Stimulated activated memory B cell treated with anti-CD40 and anti-IgM and Interleukin-4, amounts not matched to agents 10 μg/mL and 1 μg/mL and 100 μg/mL, for 72 hours (primary cell): ENCODE data around the gene ZNF471.

Experiments used
- ATAC-seq: fragments of 150-1000 bp; cut with Tn5 transposase; 2 replicates; pipeline ENCODE4 v1.10.0; 2021
- H3K27ac Mint-ChIP-seq: one replicate; pipeline ENCODE4 v1.8.0; 2022; ENCODE audit warnings: mild to moderate bottlenecking, mixed read lengths
- H3K27me3 Mint-ChIP-seq: one replicate; pipeline ENCODE4 v1.8.0; 2022; ENCODE audit warnings: mixed read lengths
- H3K36me3 Mint-ChIP-seq: one replicate; pipeline ENCODE4 v1.8.0; 2022; ENCODE audit warnings: mixed read lengths
- H3K4me1 Mint-ChIP-seq: one replicate; pipeline ENCODE4 v1.8.0; 2022; ENCODE audit warnings: mixed read lengths
- H3K4me3 Mint-ChIP-seq: one replicate; pipeline ENCODE4 v1.8.0; 2022; ENCODE audit warnings: mild to moderate bottlenecking, moderate library complexity, mixed read lengths
- H3K9me3 Mint-ChIP-seq: one replicate; pipeline ENCODE4 v1.8.0; 2022; ENCODE audit warnings: mixed read lengths

ZNF471 gene

GRCh38 chr19:56507446-56508289 is at the start of gene ZNF471:
TSS of gene ZNF471 (plus strand) at chr19:56507855. CDS start at chr19:56511572, 3,717 bp downstream.
- H3K9me3 Mint-ChIP-seq: peaks cover 4% of the 10 kb centered on the region
- peaks cover 3% of the 10 kb centered on the region for H3K36me3 Mint-ChIP-seq
- H3K27ac Mint-ChIP-seq: no peak within 1 kb of the TSS
- H3K4me3 Mint-ChIP-seq: no peak within 1 kb of the TSS
- ATAC-seq: peak; percentile 99
- H3K27me3 Mint-ChIP-seq: no peaks in the 10 kb centered on the region
- no peaks in the 10 kb centered on the region for H3K4me1 Mint-ChIP-seq

DNA sequence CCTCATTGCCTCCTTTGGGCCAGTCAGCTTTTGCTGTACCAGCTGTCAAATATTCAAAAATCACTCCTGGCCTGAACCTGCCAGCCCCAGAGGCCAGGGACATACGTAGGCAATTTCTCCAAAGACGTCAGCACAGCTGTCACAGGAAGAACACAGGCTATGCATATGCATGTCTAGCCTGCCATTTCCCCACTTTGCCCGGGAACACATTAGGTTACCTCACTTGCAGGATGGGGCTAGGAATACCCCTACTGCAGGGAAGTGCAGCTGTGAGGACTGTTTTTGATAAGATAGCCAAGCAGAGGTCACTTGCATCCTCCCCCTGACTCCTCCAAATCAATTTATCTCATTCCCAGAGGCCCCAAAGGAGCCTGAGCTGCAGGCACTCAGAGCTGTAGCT is 33.3 kb upstream of the ZNF471 start:
- H3K36me3 Mint-ChIP-seq: peaks cover 43% of the 10 kb centered on the region
- peaks cover 37% of the 10 kb centered on the region for H3K27me3 Mint-ChIP-seq
- ATAC-seq: no peak
- H3K27ac Mint-ChIP-seq: no peak overlapping the region
- H3K9me3 Mint-ChIP-seq: peaks cover 35% of the 10 kb centered on the region
- no peak overlapping the region for H3K4me3 Mint-ChIP-seq
- H3K4me1 Mint-ChIP-seq: peaks cover 11% of the 10 kb centered on the region

DNA sequence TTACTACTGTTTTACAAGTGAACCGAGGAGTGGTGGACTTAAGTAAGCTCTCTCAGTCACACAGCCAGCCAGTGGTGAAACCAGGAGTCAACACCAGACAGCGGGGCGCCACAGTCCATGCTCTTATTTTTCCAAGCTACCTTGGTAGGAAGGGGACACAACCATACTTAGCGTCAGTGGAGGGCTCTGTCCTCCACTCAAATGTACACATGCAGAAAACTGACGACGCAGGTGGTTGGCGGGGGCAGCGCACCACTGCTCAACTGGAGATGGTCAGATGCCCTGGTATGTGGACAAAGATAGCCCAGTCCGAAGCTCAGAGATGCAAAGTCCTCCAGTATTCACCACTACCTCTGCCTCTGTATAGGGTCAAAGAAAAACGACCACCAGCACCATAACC is 31.6 kb upstream of the ZNF471 start:
- ATAC-seq: no peak
- peaks cover 34% of the 10 kb centered on the region for H3K9me3 Mint-ChIP-seq
- H3K4me3 Mint-ChIP-seq: no peak overlapping the region
- peaks cover 43% of the 10 kb centered on the region for H3K36me3 Mint-ChIP-seq
- peak overlapping the region; percentile 96 for H3K27ac Mint-ChIP-seq
- peaks cover 37% of the 10 kb centered on the region for H3K27me3 Mint-ChIP-seq
- H3K4me1 Mint-ChIP-seq: peaks cover 11% of the 10 kb centered on the region

- H3K36me3 Mint-ChIP-seq: peaks cover 43% of the 10 kb centered on the region
- ATAC-seq: peak; percentile 52
- peak within 1 kb of the TSS; percentile 89 for H3K4me3 Mint-ChIP-seq
- peaks cover 38% of the 10 kb centered on the region for H3K9me3 Mint-ChIP-seq
- H3K4me1 Mint-ChIP-seq: peaks cover 11% of the 10 kb centered on the region
- H3K27ac Mint-ChIP-seq: peak within 1 kb of the TSS; percentile 96
- peaks cover 37% of the 10 kb centered on the region for H3K27me3 Mint-ChIP-seq
Measured at GRCh38 chr19:56476651-56477428, 30.8 kb upstream of the ZNF471 start, which contains the start of gene ZNF667. TSS of gene ZNF667 (minus strand) at chr19:56477345. CDS start at chr19:56462370, 14,975 bp downstream.

DNA sequence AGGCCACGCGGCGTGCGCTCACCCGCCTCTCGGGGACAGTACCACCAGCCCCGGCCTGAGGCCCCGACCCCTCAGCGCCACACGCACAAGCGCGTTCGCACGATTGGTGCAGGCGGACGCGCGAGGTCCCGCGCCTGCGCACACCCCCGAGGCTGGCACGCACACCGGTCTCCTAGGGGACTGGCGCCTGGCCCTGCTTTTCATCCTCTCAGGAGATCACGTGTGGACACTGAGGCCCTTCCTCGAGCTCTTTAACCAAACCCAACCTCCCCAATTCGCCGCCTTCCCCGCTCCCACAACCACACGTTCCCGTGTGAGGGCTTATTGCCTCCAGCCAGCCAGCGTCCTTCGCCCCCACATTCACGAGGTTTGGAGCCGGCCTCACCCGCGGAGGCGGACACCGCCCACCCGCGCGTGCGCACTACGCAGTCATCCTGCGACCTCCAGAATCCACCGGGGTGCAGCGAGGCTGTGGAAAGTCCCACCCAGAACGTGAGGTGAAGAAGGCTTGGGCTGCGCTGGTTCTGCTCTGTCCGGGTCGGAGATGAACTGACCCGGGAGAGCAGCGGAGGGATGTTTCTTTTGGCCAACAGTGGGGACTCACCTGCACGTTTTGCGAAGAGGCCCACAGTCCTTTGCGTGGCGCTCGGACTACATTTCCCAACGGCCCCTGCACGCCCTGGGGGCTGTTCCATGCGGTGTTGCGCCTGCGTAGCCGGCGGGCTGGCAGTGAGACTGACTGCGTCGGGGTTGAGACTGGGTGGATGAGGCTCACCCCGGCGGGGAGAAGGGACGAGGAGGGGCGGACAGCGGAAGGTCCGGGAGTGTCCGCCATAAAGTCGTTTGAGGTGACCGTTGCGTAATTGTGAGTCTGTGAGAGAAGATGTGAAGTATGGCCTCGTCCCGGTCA is 30.0 kb upstream of the ZNF471 start:
- Mint-ChIP-seq H3K4me1 (peaks cover 11% of the 10 kb centered on the region), H3K27ac (peak overlapping the region; percentile 96), H3K27me3 (peaks cover 37% of the 10 kb centered on the region), H3K9me3 (peaks cover 35% of the 10 kb centered on the region), H3K36me3 (peaks cover 37% of the 10 kb centered on the region), H3K4me3 (peak overlapping the region; percentile 89)
- peak; percentile 83 for ATAC-seq

DNA sequence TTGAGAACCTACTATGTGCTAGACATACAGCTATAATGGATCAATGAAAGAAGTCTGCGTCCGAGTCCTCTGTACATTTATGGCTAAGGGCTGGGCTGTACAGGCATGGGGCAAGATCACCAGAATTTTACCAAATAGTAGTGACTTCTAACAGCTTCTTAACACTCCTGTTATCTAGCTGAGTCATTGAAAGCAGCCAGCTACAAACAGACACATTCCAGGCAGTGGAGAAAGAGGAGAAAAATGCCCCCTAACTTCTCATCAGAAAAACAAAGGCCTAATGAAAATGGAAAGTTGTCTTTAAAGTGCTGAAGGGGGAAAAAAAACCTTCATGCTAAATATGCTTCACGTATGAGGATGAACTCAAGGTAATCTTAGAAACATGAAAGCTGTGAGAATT is 16.3 kb upstream of the ZNF471 start:
- Mint-ChIP-seq H3K27ac (no peak overlapping the region), H3K9me3 (peaks cover 32% of the 10 kb centered on the region), H3K4me3 (no peak overlapping the region), H3K36me3 (peaks cover 22% of the 10 kb centered on the region), H3K4me1 (no peaks in the 10 kb centered on the region), H3K27me3 (no peaks in the 10 kb centered on the region)
- no peak for ATAC-seq

DNA sequence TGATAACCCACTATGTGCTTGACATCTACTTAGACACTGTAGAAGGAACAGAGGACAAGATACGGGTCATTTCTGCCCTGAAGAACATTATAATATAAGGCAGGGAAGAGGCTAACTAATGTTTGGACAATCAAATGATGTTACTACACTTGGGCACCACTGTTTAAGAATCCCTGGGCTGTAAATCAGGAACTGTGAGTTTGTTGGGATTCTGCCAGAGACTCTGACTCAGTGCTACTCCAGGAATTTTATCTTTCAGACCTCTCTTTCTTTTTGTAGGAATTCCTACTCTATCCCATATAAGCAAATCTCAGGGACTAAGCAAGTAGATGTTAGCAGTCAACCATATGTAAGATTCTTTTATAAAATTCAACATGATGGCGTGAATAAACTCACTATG is 3.1 kb upstream of the ZNF471 start:
- Mint-ChIP-seq H3K4me3 (no peak overlapping the region), H3K9me3 (peaks cover 16% of the 10 kb centered on the region), H3K27ac (no peak overlapping the region), H3K36me3 (peaks cover 5% of the 10 kb centered on the region), H3K27me3 (no peaks in the 10 kb centered on the region), H3K4me1 (no peaks in the 10 kb centered on the region)
- ATAC-seq: no peak

- H3K27me3 Mint-ChIP-seq: no peaks in the 10 kb centered on the region
- H3K4me1 Mint-ChIP-seq: no peaks in the 10 kb centered on the region
- peaks cover 7% of the 10 kb centered on the region for H3K36me3 Mint-ChIP-seq
- no peak for ATAC-seq
- H3K9me3 Mint-ChIP-seq: peaks cover 3% of the 10 kb centered on the region
- no peak overlapping the region for H3K27ac Mint-ChIP-seq
- no peak overlapping the region for H3K4me3 Mint-ChIP-seq
Measured at GRCh38 chr19:56508290-56508778, 679 bp downstream of the ZNF471 start.

DNA sequence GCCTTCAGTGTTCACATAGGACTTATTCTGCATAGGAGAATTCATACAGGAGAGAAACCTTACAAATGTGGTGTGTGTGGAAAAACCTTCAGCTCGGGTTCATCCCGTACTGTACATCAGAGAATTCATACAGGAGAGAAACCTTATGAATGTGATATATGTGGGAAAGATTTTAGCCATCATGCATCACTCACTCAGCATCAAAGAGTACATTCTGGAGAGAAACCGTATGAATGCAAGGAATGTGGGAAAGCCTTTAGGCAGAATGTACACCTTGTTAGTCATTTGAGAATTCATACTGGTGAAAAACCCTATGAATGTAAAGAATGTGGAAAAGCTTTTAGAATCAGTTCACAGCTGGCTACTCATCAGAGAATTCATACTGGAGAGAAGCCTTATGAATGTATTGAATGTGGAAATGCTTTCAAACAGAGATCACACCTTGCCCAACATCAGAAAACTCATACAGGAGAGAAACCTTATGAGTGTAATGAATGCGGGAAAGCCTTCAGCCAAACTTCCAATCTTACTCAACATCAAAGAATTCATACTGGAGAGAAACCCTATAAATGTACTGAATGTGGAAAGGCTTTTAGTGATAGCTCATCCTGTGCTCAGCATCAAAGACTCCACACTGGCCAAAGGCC is 17.7 kb downstream of the ZNF471 start:
- Mint-ChIP-seq H3K27ac (no peak overlapping the region), H3K4me1 (no peaks in the 10 kb centered on the region), H3K4me3 (no peak overlapping the region), H3K36me3 (peaks cover 12% of the 10 kb centered on the region), H3K27me3 (no peaks in the 10 kb centered on the region), H3K9me3 (peaks cover 42% of the 10 kb centered on the region)
- no peak for ATAC-seq

GRCh38 chr19:56537442-56537841 is 29.8 kb downstream of the ZNF471 start:
- Mint-ChIP-seq H3K27me3 (no peaks in the 10 kb centered on the region), H3K36me3 (peaks cover 45% of the 10 kb centered on the region), H3K9me3 (peaks cover 29% of the 10 kb centered on the region), H3K4me3 (peak overlapping the region; percentile 85), H3K27ac (peak overlapping the region; percentile 95), H3K4me1 (peaks cover 16% of the 10 kb centered on the region)
- no peak for ATAC-seq

GRCh38 chr19:56538254-56538760 is 30.7 kb downstream of the ZNF471 start:
- H3K36me3 Mint-ChIP-seq: peaks cover 47% of the 10 kb centered on the region

DNA sequence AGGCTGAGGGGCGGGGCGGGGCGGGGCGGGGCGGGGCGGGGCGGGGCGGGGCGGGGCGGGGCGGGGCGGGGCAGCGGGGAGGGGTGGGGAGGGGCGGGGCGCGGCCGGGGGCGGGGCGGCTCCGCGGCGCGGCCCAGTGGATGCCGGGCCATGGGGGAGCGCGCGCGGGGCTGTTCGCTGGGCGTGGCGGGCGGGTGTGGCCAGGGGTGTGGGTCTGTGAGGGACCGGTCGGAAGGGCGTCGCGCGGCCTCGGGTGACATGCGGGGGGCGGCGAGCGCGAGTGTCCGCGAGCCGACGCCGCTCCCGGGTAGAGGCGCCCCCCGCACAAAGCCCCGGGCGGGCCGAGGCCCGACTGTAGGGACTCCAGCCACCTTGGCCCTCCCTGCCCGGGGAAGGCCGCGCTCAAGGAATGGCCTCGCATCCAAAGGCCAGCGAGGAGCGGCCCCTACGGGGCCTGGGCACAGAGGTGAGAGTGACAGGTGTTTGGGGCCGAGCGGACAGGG is 31.2 kb downstream of the ZNF471 start, which contains the start of gene ZFP28:
Gene ZFP28 (plus strand): TSS at position 188 of the 503 bp plus-strand sequence. CDS start 71 bp downstream, at position 259.
- peak; percentile 90 for ATAC-seq
- Mint-ChIP-seq H3K4me1 (peaks cover 16% of the 10 kb centered on the region), H3K4me3 (peak within 1 kb of the TSS; percentile 85), H3K36me3 (peaks cover 48% of the 10 kb centered on the region), H3K27me3 (no peaks in the 10 kb centered on the region), H3K9me3 (peaks cover 26% of the 10 kb centered on the region), H3K27ac (peak within 1 kb of the TSS; percentile 95)

More at GRCh38 chr19:56538254-56538760, 30.7 kb downstream of the ZNF471 start:
- Mint-ChIP-seq H3K9me3 (peaks cover 26% of the 10 kb centered on the region), H3K27me3 (no peaks in the 10 kb centered on the region), H3K4me3 (peak overlapping the region; percentile 85), H3K27ac (peak overlapping the region; percentile 95), H3K4me1 (peaks cover 16% of the 10 kb centered on the region)
- peak; percentile 95 for ATAC-seq

DNA sequence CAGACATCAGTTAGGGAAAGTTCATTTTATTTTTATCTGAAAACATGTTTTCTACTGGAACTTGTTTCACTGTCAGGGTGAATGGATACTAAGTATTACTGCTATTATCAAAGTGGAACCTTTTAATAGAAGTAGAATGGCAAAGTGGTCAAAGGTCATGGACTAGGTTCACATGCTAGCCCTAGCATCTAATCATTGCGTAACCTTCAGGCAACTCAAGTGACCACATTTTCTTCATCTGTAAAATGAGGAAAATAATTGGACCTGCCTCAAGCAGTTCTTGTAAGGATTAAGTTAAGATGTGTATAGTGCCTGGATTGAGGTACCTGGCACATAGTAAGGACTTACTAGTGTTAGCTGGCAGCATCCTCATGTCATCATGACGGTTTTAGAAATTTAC is 36.1 kb downstream of the ZNF471 start:
- ATAC-seq: no peak
- Mint-ChIP-seq H3K36me3 (peaks cover 68% of the 10 kb centered on the region), H3K27ac (no peak overlapping the region), H3K9me3 (peaks cover 30% of the 10 kb centered on the region), H3K4me1 (peaks cover 7% of the 10 kb centered on the region), H3K4me3 (no peak overlapping the region), H3K27me3 (no peaks in the 10 kb centered on the region)

GRCh38 chr19:56547535-56547934 is 39.9 kb downstream of the ZNF471 start:
- Mint-ChIP-seq H3K9me3 (peaks cover 22% of the 10 kb centered on the region), H3K27me3 (no peaks in the 10 kb centered on the region), H3K27ac (no peak overlapping the region), H3K4me3 (no peak overlapping the region), H3K4me1 (no peaks in the 10 kb centered on the region), H3K36me3 (peaks cover 66% of the 10 kb centered on the region)
- no peak for ATAC-seq
